H1 (cell line): ENCODE data around the gene COA1. TPM values are rescaled to one million over a fixed set of nuclear protein-coding genes. Genes with fewer than 3 reads are reported as not detected.
A peak's percentile ranks its signal among the peaks of the same experiment; 100 is the strongest.

Experiments used
- CTCF ChIA-PET: fragments of 300-600 bp; sonication (Branson Sonifier 250); formaldehyde crosslinking; loops from one replicate; lab custom pipeline; 2021; ENCODE audit not compliant: partially characterized antibody; lab: Charles Lee
- POLR2A ChIA-PET: fragments of 300-600 bp; sonication (Branson Sonifier 250); formaldehyde crosslinking; loops from one replicate; lab custom pipeline; 2021; ENCODE audit warnings: inconsistent platforms; ENCODE audit not compliant: partially characterized antibody; lab: Charles Lee
- DNase-seq, 2 experiments: peaks; one replicate each; pipeline versions ENCODE4 v3.0.0 to v3.0.0-alpha.2; 2010 to 2022; ENCODE audit warnings: low spot score in 2 of 2, low read depth in 1 of 2, mixed read lengths in 1 of 2
- FAIRE-seq: peaks from 2 replicates; lab custom pipeline; 2011; peaks lifted over from hg19 to GRCh38; lab: Jason Lieb, UNC
- H2AFZ ChIP-seq: 2 replicates; pipeline ENCODE4 v1.8.1; 2012; ENCODE audit warnings: low read length, inconsistent platforms
- H2AK5ac ChIP-seq: 2 replicates; pipeline ENCODE4 v1.6.1; 2013; ENCODE audit warnings: low read depth, low read length
- H2BK120ac ChIP-seq: replicated peaks from 2 replicates; pipeline ENCODE3; 2013; ENCODE audit warnings: low read depth, low read length, inconsistent platforms
- H2BK12ac ChIP-seq: 2 replicates; pipeline ENCODE4 v1.6.1; 2013; ENCODE audit warnings: low read depth, low read length
- H2BK15ac ChIP-seq: 2 replicates; pipeline ENCODE4 v1.6.1; 2013; ENCODE audit warnings: low read length
- H2BK20ac ChIP-seq: 2 replicates; pipeline ENCODE4 v1.6.1; 2013; ENCODE audit warnings: low read length
- H2BK5ac ChIP-seq: 2 replicates; pipeline ENCODE4 v1.6.1; 2013; ENCODE audit warnings: low read depth, low read length
- H3K14ac ChIP-seq: 2 replicates; pipeline ENCODE4 v1.6.1; 2013; ENCODE audit warnings: inconsistent platforms; ENCODE audit not compliant: insufficient read length
- H3K18ac ChIP-seq: 2 replicates; pipeline ENCODE4 v1.6.1; 2013; ENCODE audit warnings: low read length; ENCODE audit errors: extremely low read depth
- H3K23ac ChIP-seq: 2 replicates; pipeline ENCODE4 v1.6.1; 2013; ENCODE audit warnings: inconsistent platforms; ENCODE audit not compliant: insufficient read length
- H3K23me2 ChIP-seq: 2 replicates; pipeline ENCODE4 v1.6.1; 2013; ENCODE audit warnings: low read depth, low read length
- H3K27ac ChIP-seq: 2 replicates; pipeline ENCODE4 v1.6.1; 2011; ENCODE audit warnings: low read depth, low read length, inconsistent platforms
- H3K27me3 ChIP-seq, 4 experiments: replicated peaks in 1 of 4; 1 replicate in 1 of 4; 2 replicates in 3 of 4; pipeline versions ENCODE4 v1.6.1 to v1.8.1; 2011 to 2013; ENCODE audit warnings: low read length in 3 of 4, mild to moderate bottlenecking in 3 of 4, inconsistent platforms in 2 of 4, mixed read lengths in 2 of 4, moderate library complexity in 1 of 4; ENCODE audit not compliant: control insufficient read depth in 3 of 4, insufficient read depth in 3 of 4; ENCODE audit errors: extremely low read depth in 1 of 4
- H3K36me3 ChIP-seq, 4 experiments: 2 replicates each; pipeline versions ENCODE4 v1.6.1 to v1.8.1; 2011 to 2013; ENCODE audit warnings: mild to moderate bottlenecking in 4 of 4, low read length in 3 of 4, moderate library complexity in 2 of 4, control low read depth in 1 of 4, inconsistent platforms in 1 of 4; ENCODE audit not compliant: insufficient read depth in 4 of 4, control insufficient read depth in 2 of 4
- H3K4ac ChIP-seq: replicated peaks from 2 replicates; pipeline ENCODE3; 2013; ENCODE audit warnings: low read length, low read depth, mixed read lengths, inconsistent platforms; ENCODE audit not compliant: insufficient read length
- H3K4me1 ChIP-seq, 4 experiments: replicated peaks in 1 of 4; 1 replicate in 1 of 4; 2 replicates in 3 of 4; pipeline versions ENCODE4 v1.6.1 to v1.8.1; 2011 to 2013; ENCODE audit warnings: low read length in 3 of 4, inconsistent platforms in 2 of 4, mixed read lengths in 1 of 4; ENCODE audit not compliant: insufficient read depth in 4 of 4, control insufficient read depth in 3 of 4
- H3K4me2 ChIP-seq, 2 experiments: 2 replicates each; pipeline versions ENCODE4 v1.6.1 to v1.8.1; 2011 to 2013; ENCODE audit warnings: low read depth in 2 of 2, low read length in 2 of 2, control low read depth in 1 of 2, inconsistent platforms in 1 of 2, mild to moderate bottlenecking in 1 of 2; ENCODE audit not compliant: insufficient read depth in 1 of 2
- H3K4me3 ChIP-seq, 4 experiments: fragments of 200-600, 300-600 bp in 1 of 4; sonication (generic), shearing (Covaris generic), sonication (Bioruptor Twin) in 1 of 4; 2 replicates each; pipeline versions ENCODE4 v1.5.1 to v1.8.1; 2011 to 2016; ENCODE audit warnings: low read length in 4 of 4, low read depth in 3 of 4, control low read depth in 2 of 4, inconsistent platforms in 2 of 4, mild to moderate bottlenecking in 2 of 4, mixed read lengths in 1 of 4, moderate library complexity in 1 of 4; ENCODE audit not compliant: insufficient read depth in 2 of 4; ENCODE audit errors: extremely low read depth in 1 of 4
- H3K56ac ChIP-seq: replicated peaks from 2 replicates; pipeline ENCODE3; 2013; ENCODE audit warnings: low read depth, mild to moderate bottlenecking, mixed read lengths, low read length, inconsistent platforms; ENCODE audit not compliant: insufficient read length
- H3K79me1 ChIP-seq: 2 replicates; pipeline ENCODE4 v1.6.1; 2013; ENCODE audit warnings: low read depth, low read length, control low read depth
- H3K79me2 ChIP-seq, 2 experiments: 2 replicates each; pipeline versions ENCODE4 v1.6.1 to v1.8.1; 2012 to 2013; ENCODE audit warnings: low read length in 2 of 2, mild to moderate bottlenecking in 2 of 2, inconsistent platforms in 1 of 2; ENCODE audit not compliant: insufficient read depth in 2 of 2, control insufficient read depth in 1 of 2
- H3K9ac ChIP-seq, 4 experiments: replicated peaks in 1 of 4; 1 replicate in 1 of 4; 2 replicates in 3 of 4; pipeline versions ENCODE4 v1.6.1 to v1.8.1; 2011 to 2013; ENCODE audit warnings: low read depth in 3 of 4, low read length in 3 of 4, control low read depth in 2 of 4, mild to moderate bottlenecking in 2 of 4, moderate library complexity in 2 of 4, inconsistent platforms in 1 of 4; ENCODE audit errors: extremely low read depth in 1 of 4
- H3K9me3 ChIP-seq, 2 experiments: 2 replicates each; pipeline versions ENCODE4 v1.6.1 to v1.8.1; 2012 to 2013; ENCODE audit warnings: mild to moderate bottlenecking in 2 of 2, moderate library complexity in 2 of 2, control low read depth in 1 of 2, inconsistent platforms in 1 of 2, low read depth in 1 of 2, low read length in 1 of 2, mixed read lengths in 1 of 2; ENCODE audit not compliant: insufficient read depth in 2 of 2
- H4K20me1 ChIP-seq, 2 experiments: replicated peaks in 1 of 2; 2 replicates each; pipeline versions ENCODE3 to v1.8.1; 2011 to 2013; ENCODE audit warnings: inconsistent platforms in 2 of 2, low read length in 2 of 2, mild to moderate bottlenecking in 1 of 2; ENCODE audit not compliant: insufficient read depth in 2 of 2, control insufficient read depth in 1 of 2
- H4K5ac ChIP-seq: 2 replicates; pipeline ENCODE4 v1.6.1; 2013; ENCODE audit warnings: low read length, low read depth, mixed read lengths, inconsistent platforms; ENCODE audit not compliant: insufficient read length
- H4K8ac ChIP-seq: 2 replicates; pipeline ENCODE4 v1.8.0; 2013; ENCODE audit warnings: mild to moderate bottlenecking, moderate library complexity, low read length, inconsistent platforms; ENCODE audit not compliant: insufficient read depth; ENCODE audit errors: extremely low read depth
- H4K91ac ChIP-seq: replicated peaks from 2 replicates; pipeline ENCODE3; 2013; ENCODE audit warnings: low read length, mixed read lengths, inconsistent platforms; ENCODE audit not compliant: insufficient read length
- CTCF ChIP-seq, 3 experiments: IDR thresholded peaks; 1 replicate in 2 of 3; 2 replicates in 1 of 3; pipeline versions ENCODE4 v1.5.1 to v1.6.1; 2011; ENCODE audit warnings: low read length in 3 of 3, mild to moderate bottlenecking in 3 of 3, inconsistent platforms in 2 of 3, low read depth in 1 of 3, moderate library complexity in 1 of 3; ENCODE audit not compliant: insufficient read depth in 1 of 3; ENCODE audit errors: control extremely low read depth in 1 of 3
- JUN ChIP-seq: IDR thresholded peaks from 2 replicates; pipeline ENCODE4 v1.6.1; 2011; ENCODE audit warnings: low read depth, mild to moderate bottlenecking, improper control_type of control experiment, low read length
- NRF1 ChIP-seq: IDR thresholded peaks from 2 replicates; pipeline ENCODE4 v1.6.1; 2011; ENCODE audit warnings: mild to moderate bottlenecking, low read depth, low read length, improper control_type of control experiment
- RAD21 ChIP-seq, 2 experiments: IDR thresholded peaks in 1 of 2; conservative IDR thresholded peaks in 1 of 2; 2 replicates each; pipeline ENCODE4 v1.6.1; 2011; ENCODE audit warnings: low read depth in 2 of 2, low read length in 2 of 2, improper control_type of control experiment in 1 of 2, inconsistent platforms in 1 of 2, mild to moderate bottlenecking in 1 of 2, moderate library complexity in 1 of 2
- SRF ChIP-seq: IDR thresholded peaks from 2 replicates; pipeline ENCODE4 v1.6.1; 2011; ENCODE audit warnings: mild to moderate bottlenecking, low read depth, low read length, moderate library complexity
- WGBS, 2 experiments: shearing (Covaris generic) in 1 of 2; methylation state at CpG; one replicate each; pipeline versions ENCODE4 v1.1.6 to v1.1.7; 2013 to 2015; ENCODE audit warnings: low lambda C conversion rate in 2 of 2, mixed read lengths in 2 of 2, inconsistent platforms in 1 of 2, low coverage in 1 of 2, missing lambda C conversion rate in 1 of 2; ENCODE audit not compliant: insufficient replicate concordance in 2 of 2, insufficient coverage in 1 of 2, insufficient read length in 1 of 2; ENCODE audit errors: extremely low coverage in 1 of 2, missing lambda C conversion rate in 1 of 2; 5-methylcytosine and 5-hydroxymethylcytosine counted together
- polyA plus RNA-seq, 7 experiments: library from polyadenylated mRNA; depleted of rRNA in 3 of 7; stranded (reverse) in 5 of 7; unstranded in 2 of 7; fragments of >200 nt in 5 of 7; fragments of 200-250 nt in 2 of 7; gene quantifications; 1 replicate in 5 of 7; 2 replicates in 1 of 7; 4 replicates in 1 of 7; pipeline versions ENCODE4 v1.2.1 to v1.2.3, GENCODE V29; 2011 to 2013; ENCODE audit warnings: missing spikeins in 2 of 7, mixed read lengths in 2 of 7
- total RNA-seq: library from RNA; stranded (reverse); fragmentation: NEBNext Ultra II Directional; extraction: Animal tissue kit (Norgen Biotek cat#: 25700); gene quantifications from 2 replicates; pipeline ENCODE4 v1.2.1, GENCODE V29; 2021

The COA1 gene
- total and polyA plus RNA-seq, 2 of the 8 experiments (the other 6 are each of a cell fraction or from before 2014, with no cell fraction given) = 98.6 to 143 TPM

- H4K91ac ChIP-seq = no peak overlapping the region
- peak; percentile 25 to 37; a peak in 3 of 4 replicates for TF ChIP-seq RAD21 (IDR thresholded peaks at IDR 0.05 in 1 of 2, conservative IDR thresholded peaks at IDR 0.05 in 1 of 2; ENCODE audit: low read depth in 2 of 2, low read length in 2 of 2)
- TF ChIP-seq CTCF (IDR thresholded peaks at IDR 0.05; ENCODE audit: control extremely low read depth in 1 of 3, insufficient read depth in 1 of 3, low read depth in 1 of 3, low read length in 3 of 3) = peak in 2 of 3 experiments; percentile 26 to 50; a peak in 1 of 4 replicates
- TF ChIP-seq NRF1 = no peak
- no peak for TF ChIP-seq SRF
- no peak for TF ChIP-seq JUN
- H2AK5ac ChIP-seq = no peak overlapping the region
- H3K9ac ChIP-seq = no peak overlapping the region
- H4K20me1 ChIP-seq = no peaks in the 10 kb centered on the region
- H2BK5ac ChIP-seq = peak overlapping the region; percentile 40; the same call in 1 of the 2 replicates
- no peak overlapping the region for H3K14ac ChIP-seq
- 50% methylated on average over 3 of the region's 3 CpGs; no CpG with 5 or more reads in 1 of the 2 experiments for WGBS, 2 experiments
- H3K18ac ChIP-seq = peak overlapping the region; percentile 38; the same call in 1 of the 2 replicates
- no peaks in the 10 kb centered on the region for H3K36me3 ChIP-seq
- peaks cover 0 to 9% (median 2%) of the 10 kb centered on the region in 4 experiments; a peak in 2 of 7 replicates for H3K27me3 ChIP-seq
- no peak overlapping the region for H2BK12ac ChIP-seq
- H3K4me3 ChIP-seq = no peak overlapping the region
- peaks cover 3% of the 10 kb centered on the region; the same call in 1 of the 2 replicates for H3K79me1 ChIP-seq
- H3K9me3 ChIP-seq = no peaks in the 10 kb centered on the region
- no peak for FAIRE-seq
- no peak overlapping the region for H3K23ac ChIP-seq
- H3K79me2 ChIP-seq = no peaks in the 10 kb centered on the region
- DNase-seq = peak in 1 of 2 experiments; percentile 48
- H3K27ac ChIP-seq = no peak overlapping the region
- H3K4me1 ChIP-seq = peaks cover 0 to 9% (median 7%) of the 10 kb centered on the region in 4 experiments; a peak in 5 of 7 replicates
- no peak overlapping the region for H2BK20ac ChIP-seq
- H2BK120ac ChIP-seq = no peak overlapping the region
- H3K56ac ChIP-seq = no peak overlapping the region
- no peak overlapping the region for H4K5ac ChIP-seq
- no peak overlapping the region for H2BK15ac ChIP-seq
- H3K23me2 ChIP-seq = peaks cover 2% of the 10 kb centered on the region; the same call in 1 of the 2 replicates
- no peak overlapping the region for H3K4ac ChIP-seq
- POLR2A ChIA-PET = interaction anchor here (1.2 kb wide), 1 partner anchor 10 kb away, joined by 5 read pairs; no protein-coding TSS in a partner anchor
- no peak overlapping the region for H4K8ac ChIP-seq
- CTCF ChIA-PET = interaction anchor here (0.7 to 1.9 kb wide), 6 partner anchors 9 to 324 kb away, joined by 3 to 7 read pairs (median 4); no protein-coding TSS in a partner anchor
- H3K4me2 ChIP-seq = peak overlapping the region in 1 of 2 experiments; percentile 14; a peak in 1 of 4 replicates
- no peak overlapping the region for H2AFZ ChIP-seq
Measured at GRCh38 chr7:43763183-43763582, 33.9 kb upstream of the COA1 start.
